ENCODE results near the gene EPN2.

EPN2 gene

DNA sequence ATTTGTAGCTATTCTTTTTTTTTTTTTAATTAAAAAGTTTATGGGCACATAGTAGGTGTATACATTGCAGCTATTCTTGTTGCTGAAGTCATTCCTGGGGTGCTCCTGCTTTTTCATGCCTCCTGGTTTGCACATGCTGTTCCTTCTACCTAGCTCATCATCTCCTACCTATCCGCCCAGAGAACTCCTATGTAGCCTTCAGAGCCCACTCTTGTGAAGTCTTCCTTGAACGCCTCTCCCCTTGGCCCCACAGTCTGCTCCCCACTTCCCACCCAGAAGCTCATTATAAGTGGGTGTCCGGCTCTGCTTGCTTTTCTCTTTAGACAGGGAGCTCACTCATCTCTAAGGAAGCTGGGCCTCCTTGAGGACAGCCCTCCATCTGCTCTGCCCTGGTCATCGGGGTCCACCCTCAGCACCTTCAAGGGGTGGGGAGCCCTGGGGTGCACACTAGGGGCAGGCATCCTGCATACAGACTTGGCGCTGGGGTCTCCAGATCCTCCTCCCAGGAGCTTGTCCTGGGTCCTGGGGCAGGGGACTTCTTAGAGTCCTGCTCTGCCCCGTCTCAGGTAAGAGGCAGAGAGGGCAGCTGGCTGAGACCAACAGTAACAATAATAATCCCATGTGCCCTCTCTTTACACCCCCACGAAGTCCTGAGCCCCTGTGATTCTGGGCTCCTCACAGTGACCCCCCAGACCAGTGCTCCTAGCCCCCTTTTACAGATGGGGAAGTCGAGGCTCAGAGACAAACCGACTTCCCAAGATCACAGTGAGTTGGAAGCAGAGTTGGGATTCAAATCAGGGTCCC is 128.9 kb downstream of the EPN2 start:
- TF ChIP-seq, protein P1, sequence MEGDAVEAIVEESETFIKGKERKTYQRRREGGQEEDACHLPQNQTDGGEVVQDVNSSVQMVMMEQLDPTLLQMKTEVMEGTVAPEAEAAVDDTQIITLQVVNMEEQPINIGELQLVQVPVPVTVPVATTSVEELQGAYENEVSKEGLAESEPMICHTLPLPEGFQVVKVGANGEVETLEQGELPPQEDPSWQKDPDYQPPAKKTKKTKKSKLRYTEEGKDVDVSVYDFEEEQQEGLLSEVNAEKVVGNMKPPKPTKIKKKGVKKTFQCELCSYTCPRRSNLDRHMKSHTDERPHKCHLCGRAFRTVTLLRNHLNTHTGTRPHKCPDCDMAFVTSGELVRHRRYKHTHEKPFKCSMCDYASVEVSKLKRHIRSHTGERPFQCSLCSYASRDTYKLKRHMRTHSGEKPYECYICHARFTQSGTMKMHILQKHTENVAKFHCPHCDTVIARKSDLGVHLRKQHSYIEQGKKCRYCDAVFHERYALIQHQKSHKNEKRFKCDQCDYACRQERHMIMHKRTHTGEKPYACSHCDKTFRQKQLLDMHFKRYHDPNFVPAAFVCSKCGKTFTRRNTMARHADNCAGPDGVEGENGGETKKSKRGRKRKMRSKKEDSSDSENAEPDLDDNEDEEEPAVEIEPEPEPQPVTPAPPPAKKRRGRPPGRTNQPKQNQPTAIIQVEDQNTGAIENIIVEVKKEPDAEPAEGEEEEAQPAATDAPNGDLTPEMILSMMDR (IDR thresholded peaks at IDR 0.05; ENCODE audit: low read depth, low read length, missing control alignments) = no peak
- H3K4me3 ChIP-seq (ENCODE audit: low read depth, low read length) = no peak overlapping the region
- DNase-seq (ENCODE audit: low read depth) = no peak

DNA sequence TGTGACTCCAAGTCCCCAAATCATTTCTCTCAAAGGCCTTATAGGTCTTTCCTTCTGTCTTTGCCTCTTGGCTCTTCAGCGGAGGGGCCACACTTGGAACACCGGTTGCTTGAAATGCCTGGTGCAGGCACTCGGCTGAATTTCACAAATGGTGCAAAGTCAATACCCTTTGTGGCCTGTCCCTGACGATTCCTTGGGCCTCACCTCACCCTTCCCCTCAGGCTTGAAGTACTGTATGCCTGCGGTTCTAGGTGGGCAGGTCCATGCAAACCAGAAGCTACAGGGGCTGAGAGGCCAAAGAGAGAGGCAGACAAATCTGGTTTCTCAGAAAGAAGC is 129.4 kb downstream of the EPN2 start:
- H3K4me3 ChIP-seq (ENCODE audit: low read depth, low read length) = no peak overlapping the region
- DNase-seq (ENCODE audit: low read depth) = no peak
- TF ChIP-seq, protein P1 (IDR thresholded peaks at IDR 0.05; ENCODE audit: low read depth, low read length, missing control alignments) = no peak

DNA sequence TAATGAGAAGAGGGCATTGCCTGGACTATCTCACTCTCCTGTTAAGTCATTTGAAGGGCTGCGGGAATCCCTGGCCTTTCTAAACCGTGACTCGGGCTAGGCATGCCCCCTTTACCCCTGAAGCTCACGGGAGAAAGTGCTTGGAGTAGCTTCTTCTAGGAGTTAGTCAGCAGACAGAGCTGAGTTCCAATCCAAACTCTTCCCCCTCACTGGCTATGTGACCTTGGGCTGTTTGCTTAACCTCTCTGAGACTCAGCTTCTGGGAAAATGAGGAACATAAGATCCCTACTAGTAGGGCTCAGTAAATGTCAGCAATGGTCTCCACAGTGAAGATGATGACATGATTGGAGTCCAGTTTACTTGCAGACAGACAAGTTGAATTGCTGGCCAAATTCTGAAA is 131.1 kb downstream of the EPN2 start:
- TF ChIP-seq, protein P1 (IDR thresholded peaks at IDR 0.05; ENCODE audit: low read depth, low read length, missing control alignments) = no peak
- DNase-seq (ENCODE audit: low read depth) = no peak
- no peak overlapping the region for H3K4me3 ChIP-seq (ENCODE audit: low read depth, low read length)

DNA sequence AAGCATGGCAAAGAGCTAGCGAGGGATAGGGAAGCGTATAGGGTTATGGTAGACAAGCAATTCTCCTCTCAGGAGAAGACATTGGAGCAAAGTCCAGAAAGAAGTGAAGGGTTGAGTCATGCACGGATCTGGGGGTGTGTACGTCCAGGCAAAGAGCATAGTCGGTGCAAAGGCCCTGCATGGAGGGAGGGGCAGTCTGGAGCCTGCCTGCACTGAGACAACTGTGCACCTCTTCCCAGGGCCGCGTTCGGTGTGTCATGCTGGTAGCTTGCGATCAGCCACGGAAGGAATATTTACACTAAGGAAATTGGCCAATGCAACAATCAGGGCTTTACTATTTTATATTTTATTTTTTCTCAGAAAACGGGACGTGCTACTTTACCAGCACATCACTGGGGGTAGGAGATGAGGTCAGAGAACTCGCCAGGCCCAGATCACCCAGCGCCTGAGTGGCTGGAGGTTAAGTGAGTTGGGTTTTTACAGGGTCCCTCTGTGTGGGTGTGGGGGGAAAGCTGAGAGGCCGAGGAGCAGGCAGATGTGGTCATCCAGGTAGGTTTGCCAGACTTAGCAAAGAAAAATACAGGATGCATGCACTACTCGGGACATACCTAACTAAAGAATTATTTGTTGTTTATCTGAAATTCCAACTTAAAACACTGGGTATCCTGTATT is 132.1 kb downstream of the EPN2 start:
- DNase-seq (ENCODE audit: low read depth) = no peak
- no peak overlapping the region for H3K4me3 ChIP-seq (ENCODE audit: low read depth, low read length)
- TF ChIP-seq, protein P1 (IDR thresholded peaks at IDR 0.05; ENCODE audit: low read depth, low read length, missing control alignments) = no peak

DNA sequence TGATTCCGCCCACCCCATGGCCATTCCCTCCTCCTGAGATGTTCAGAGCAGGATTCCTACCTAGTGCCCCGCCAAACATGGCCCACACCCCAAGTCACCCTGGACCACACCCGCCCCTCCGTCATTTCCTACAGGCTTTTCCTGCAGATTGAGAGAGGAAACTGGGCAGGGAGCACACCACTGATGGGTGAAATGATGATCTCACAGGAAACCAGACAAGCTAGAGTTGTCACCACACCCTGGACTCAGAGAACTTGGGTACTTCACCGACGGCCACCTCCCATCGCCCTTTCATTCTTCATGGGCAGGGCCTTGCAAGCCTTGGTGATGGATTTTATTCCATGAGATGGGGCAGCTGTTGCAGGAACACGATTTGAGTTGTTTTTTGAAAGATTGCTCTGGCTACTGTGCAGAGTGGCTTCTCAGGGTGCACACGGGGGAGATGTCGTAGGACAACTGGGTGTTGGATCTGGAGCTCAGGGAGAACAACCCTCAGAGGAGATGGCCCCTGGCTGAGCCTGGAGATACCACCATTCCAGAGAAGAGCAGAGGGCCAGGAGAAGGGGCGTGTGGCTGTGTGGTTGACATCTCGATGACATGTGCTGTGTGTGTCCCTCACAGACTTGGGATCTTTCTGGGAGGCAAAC is 132.8 kb downstream of the EPN2 start:
- DNase-seq (ENCODE audit: low read depth) = no peak
- H3K4me3 ChIP-seq (ENCODE audit: low read depth, low read length) = no peak overlapping the region
- TF ChIP-seq, protein P1 (IDR thresholded peaks at IDR 0.05; ENCODE audit: low read depth, low read length, missing control alignments) = no peak

DNA sequence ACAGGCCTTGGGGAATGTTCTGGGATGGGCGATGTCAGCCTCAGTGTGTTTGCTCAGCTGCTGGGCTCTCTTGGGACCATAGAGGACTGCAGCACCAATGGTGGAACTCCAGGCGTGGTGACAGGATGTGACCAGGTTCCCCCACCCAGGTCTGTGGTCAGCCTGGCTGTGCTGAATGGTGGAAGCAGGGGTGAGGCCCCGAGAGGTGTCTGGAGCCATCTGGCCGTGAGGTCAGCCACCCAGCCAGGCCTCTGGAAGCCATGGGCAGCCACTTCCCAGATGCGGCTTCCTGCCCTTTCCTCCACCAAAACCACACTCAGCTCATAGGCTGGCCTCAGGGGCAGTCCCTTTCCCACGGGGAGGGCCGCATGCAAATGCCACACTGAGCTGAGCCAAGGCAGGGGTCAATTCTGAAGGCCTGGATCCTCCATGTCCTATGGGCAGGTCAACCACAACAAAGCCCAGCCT is 133.4 kb downstream of the EPN2 start:
- no peak overlapping the region for H3K4me3 ChIP-seq (ENCODE audit: low read depth, low read length)
- DNase-seq (ENCODE audit: low read depth) = no peak
- TF ChIP-seq, protein P1 (IDR thresholded peaks at IDR 0.05; ENCODE audit: low read depth, low read length, missing control alignments) = no peak

All from GM12864 (cell line).